Renal pelvis (tissue), 4 donors: ENCODE results near the gene LIPM. TPM values are rescaled to one million over a fixed set of nuclear protein-coding genes. Genes with fewer than 3 reads are reported as not detected.

Experiments used
- DNase-seq: peaks from one replicate; pipeline ENCODE4 v3.0.0-alpha.2; 2013
- polyA plus RNA-seq, 3 donors: library from polyadenylated mRNA; unstranded; fragments of 120-200 nt; gene quantifications; one replicate each; pipeline ENCODE4 v1.2.1, GENCODE V29; 2013; ENCODE audit not compliant: insufficient read length in 3 of 3

LIPM gene
- polyA plus RNA-seq, 3 donors = not detected

DNA sequence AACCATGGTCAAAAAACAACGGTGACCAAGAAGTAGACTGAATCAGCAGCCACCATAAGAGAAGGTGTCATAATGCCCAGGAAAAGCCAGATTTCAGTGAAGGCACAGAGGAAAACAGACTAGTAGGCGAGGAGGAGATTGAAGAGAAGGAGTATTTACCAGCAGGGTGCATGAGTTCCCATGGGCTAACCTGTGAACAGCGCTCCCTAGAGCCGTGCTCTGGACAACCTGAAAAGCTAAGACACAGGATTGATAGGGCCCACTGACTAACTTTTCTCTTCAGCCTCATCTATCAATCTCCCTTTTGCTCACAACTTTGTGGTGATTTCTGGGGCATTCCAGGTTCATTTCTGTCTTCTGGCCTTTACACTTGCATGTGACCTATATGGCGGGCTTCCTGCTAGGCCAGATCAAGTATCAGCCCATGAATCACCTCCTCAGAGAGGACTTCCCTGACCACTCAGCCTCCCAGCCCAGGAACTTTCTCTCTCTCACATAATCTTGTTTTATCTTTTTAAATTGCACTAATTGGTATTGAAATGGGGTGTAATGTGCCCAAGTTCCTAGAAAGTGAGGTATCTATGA is 36.3 kb downstream of the LIPM start:
- DNase-seq = no peak

DNA sequence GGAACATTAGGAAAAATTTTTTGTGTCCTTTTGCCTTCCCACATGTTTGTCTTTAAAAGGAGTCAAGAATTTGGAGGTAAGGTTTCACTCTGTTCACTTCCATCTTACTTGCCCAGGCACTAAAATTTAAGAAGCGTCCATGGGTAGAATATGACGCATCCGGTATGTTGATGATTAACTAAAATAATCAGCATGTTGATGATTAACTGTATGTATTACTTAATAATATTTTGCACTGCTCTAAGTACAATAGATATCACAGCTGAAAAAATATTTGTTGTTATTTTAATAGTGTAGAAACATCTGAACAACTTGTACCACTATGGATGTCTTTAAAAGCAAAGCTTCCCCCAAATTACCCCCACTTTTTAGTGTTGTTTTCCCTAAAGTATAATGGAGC is 37.6 kb downstream of the LIPM start:
- DNase-seq = no peak

DNA sequence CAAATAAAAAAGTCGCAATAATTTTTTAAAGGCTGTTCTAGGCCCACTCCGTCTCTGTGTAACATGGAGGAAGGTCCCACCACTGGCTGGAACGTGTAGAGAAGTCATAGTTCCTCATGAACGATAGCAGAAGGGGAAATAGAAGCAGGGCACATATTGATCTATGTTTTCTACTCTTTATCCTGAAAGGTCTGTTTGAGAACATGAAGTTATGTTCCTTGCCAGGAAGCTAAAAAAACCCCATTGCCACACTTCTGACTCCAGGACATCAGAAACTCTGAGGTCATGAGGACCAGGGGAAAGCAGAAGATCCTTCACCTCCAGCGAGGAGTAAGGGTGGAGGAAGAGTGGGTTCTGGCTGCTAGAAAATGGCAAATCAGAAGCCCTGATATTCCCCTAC is 38.4 kb downstream of the LIPM start:
- DNase-seq = no peak

DNA sequence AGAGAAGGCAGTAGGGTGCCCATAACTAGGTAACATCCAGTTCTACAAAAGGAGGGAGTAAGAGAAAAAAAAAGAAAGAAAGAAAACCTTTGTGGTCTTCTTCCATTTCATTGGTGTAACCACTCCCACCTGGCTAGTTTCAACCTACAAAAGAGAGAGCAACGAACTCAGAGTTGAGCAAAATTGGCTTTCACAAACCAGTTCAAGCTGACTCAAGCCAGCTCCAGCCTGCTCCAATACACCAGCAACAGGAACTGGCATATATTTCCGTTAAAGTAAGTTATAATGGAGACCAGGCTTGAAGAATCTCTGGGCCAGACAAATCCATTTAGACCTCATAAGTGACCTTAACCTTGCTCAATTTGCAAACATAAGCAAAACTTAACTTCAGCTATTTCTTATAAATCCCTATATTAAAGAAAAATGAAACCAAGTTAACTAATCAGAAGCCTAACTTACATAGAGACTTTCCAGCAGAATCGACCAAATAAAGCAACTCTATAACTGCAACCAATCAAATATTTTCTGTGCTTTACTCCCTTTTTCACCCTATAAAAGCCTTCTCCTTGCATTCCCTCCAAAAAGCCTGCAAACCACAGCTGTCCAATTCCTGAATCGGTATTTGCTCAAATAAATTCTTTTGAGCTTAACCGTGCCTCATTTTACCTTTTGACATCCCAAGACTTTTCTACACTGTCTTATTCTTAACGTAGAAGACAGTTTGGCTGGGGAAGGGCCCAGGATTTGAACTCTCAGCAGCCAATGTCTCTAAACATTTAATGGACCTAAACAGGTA is 39.0 kb downstream of the LIPM start:
- DNase-seq = no peak

DNA sequence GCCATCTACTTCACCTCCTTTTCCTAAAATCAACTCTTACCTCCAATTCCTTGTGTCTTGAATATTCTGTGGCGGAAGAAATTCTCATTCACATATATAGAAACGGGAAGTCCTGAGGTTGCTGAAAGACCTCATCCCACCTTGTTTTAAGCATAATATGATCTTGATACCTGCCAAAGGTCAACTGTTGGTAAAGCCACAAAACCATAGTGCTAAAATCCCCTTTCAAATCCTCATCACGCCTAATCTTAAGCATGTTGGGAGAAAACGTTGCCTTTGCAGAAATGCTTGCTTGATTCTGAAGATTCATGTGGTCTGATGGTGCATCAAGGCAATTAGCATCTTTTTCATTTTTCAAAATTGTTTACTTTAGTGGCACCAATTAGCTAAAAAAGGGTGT is 40.6 kb downstream of the LIPM start:
- no peak for DNase-seq

DNA sequence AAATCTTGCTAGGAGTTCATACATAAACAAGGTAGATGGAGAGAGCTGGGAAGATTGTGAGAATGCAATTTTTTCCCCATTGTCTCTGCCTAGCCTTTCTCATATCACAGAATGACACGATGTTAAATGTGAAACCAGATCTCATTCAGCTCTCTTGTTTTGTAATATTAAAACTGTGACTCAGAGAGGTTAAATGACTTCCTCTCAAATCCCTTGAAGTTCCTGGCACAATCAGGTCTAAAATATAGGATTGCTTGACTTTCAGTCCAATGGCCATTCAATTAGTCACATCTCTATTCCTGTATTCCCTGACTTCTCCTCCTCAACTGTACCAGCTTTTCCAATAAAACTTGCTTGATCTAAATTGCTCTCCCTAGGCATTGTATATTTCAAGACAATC is 46.0 kb downstream of the LIPM start:
- DNase-seq = no peak

DNA sequence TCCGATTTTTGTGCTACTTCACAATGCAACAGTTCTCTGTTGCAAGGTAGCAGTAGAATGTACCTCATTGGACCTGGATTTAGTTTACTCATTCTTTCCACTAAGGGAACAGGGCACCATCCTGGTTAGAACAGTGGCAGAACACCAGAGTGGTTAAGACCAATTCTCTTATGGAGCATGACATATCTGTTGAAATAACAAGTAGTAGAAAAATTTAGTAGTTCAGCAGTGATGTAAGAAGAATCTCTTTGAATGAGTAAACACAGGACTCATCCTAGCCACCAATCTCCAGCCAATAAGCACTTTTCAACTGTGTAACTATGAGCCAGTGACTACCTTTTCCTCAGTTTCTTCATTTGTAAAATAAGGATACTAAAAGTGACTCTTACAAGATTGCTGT is 46.7 kb downstream of the LIPM start:
- no peak for DNase-seq

DNA sequence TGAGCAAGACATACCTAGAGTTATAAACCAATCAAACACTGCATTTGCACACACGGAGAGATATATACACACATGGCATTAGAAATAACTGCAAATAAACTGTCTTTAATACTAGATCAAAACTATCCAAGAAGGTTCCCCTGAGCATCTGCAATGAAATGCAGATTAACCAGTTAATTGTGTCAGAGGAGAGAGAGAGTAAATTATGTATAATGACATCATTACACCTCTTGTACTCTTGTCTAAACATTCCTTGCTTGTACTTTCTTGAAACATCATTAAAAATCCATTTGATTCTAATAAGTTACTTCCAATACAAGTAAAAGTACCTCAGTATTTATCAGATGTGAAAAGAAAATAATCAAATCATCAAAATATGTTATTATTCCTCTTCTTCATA is 48.2 kb downstream of the LIPM start:
- no peak for DNase-seq

DNA sequence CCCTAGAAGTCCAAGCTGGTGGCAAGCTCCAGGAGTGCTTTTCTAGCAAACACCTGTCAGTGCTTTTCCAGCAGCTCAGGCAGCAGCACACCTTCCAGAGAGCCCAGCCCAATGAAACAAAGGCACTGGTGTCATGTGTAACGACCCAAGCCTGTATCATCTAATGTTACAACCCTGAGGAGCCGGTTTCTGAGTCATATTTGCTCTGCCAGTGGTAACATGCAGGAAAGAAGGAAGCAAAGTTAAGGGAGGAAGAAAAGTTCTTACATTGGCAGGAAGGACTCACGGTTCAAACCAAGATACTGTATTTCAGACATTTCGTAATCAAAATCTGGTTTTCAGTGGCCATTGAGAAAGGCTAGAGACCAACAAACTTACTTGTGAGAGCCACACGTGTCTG is 49.2 kb downstream of the LIPM start, which contains the start of gene ANKRD22:
ANKRD22 (minus strand) TSS at position 139 of the 400 bp plus-strand sequence. CDS start 237 bp downstream, outside the sequence.
- DNase-seq = peak; percentile 34

DNA sequence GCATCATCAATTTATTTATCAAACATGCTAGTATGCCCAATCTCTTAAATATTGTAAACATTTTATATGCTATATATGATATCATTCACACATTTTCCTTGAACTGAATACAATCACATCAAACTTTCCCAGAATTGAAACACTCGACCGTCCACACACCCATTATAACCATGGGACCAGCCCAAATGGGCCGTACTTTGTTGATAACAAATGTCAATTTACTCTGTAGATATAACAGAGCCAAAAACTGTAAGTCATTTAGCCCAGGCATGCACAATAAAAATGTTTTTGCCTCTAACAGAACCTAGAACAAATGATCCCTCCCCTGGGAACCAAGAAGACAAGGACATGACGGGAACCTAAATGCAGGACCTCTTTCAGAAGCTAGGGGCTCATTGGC is 49.8 kb downstream of the LIPM start:
- no peak for DNase-seq

DNA sequence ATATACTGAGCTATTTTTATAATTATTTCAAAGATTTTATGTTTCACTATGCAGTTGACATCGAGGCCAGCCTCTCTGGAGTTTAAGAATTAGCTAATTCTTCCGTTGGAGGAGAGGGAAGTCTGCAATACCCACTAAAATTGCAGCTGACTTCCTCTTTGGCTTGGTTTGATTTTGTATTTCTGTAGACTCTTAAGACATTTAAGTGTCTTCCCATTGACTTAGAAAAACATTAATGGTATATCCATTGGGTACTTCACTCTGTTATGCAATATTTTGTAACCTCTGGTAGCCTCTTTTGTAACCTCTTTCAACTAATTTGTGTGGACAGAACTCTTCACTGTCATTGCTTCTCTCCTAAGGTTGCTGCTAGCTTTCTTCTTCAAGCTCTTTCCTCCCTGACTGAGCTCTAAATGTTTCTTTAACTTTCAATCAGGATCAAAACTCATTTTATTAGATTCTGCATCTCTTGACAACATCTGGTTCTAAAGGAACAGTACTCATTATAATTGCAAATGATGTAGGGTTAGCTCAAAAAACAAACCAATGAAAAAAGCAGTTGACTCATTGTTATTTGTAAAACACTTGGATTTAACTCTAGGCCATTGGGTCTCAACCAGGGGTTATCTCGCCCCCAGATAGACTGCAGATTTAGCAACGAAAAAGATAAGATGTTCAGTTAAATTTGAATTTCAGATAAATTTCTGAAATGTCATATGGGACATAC is 50.8 kb downstream of the LIPM start:
- no peak for DNase-seq

DNA sequence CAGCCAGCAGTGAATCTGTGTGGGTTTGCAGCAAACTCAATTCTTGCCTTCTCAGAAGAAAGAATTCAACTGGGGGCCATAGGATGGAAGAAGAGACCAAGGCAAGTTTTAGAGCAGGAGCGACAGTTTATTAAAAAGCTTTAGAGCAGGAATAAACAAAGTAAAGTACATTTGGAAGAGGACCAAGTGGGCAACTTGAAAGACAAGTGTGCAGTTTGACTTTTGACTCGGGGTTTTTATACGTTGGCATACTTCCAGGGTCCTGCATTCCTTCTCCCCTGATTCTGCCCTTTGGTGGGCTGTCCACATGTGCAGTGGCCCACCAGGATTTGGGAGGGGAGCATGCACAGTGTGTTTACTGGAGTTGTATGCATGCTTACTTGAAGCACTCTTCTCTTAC is 52.2 kb downstream of the LIPM start:
- DNase-seq = no peak

DNA sequence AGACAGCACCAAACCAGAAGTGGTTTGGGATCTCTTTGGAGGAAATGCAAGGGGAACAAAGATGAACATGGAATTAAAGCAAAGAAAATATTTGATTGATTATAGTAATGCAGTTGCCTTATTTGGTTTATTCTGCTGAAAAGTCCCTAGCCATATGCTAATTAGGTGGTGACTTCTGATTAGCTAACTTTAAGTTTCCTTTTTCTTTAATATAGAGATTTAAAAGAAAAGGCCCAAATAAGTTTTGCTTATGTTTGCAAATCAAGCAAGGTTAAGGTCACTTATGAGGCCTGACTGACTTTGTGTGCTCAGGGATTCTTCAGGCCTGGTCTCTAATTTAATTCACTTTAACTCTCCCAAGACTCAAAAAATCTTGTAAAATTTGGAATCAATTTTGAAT is 55.3 kb downstream of the LIPM start:
- no peak for DNase-seq

DNA sequence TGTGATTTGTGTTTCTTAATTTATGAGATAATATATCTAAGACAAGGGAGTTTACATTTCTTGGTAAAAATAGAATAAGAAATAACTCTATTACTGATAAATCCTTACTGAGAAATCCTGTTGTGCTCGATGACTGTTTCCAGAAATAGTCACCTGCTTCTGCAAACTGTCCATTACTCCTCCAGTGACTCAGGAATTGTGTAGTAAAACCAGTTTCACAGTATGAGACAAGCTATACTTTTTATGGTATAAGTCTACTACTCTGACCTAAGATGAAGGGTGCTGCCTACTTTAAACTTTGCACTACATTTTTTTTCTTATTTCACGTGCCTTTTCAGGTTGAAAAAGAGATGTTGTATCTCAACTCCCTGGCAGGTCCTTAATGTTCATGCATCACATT is 56.0 kb downstream of the LIPM start:
- no peak for DNase-seq

DNA sequence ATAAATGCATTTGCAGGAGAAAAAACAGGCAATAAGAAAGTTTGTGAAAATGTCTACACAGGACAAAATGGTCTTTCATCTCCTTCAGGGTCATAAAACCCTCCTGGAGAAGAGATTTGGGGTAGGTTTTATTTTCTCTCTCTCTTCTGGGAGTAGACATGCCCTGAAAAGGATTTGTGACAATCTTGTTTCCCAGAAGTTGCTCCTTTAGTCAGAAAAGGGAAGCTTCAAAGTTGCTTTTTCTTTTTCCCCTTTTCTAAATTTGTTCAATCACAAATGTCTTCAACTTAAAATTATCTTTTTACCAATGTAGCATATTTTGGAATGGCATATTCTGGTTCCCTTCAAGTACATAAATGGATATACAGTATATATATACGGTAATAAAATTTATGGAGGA is 58.5 kb downstream of the LIPM start:
- DNase-seq = no peak

DNA sequence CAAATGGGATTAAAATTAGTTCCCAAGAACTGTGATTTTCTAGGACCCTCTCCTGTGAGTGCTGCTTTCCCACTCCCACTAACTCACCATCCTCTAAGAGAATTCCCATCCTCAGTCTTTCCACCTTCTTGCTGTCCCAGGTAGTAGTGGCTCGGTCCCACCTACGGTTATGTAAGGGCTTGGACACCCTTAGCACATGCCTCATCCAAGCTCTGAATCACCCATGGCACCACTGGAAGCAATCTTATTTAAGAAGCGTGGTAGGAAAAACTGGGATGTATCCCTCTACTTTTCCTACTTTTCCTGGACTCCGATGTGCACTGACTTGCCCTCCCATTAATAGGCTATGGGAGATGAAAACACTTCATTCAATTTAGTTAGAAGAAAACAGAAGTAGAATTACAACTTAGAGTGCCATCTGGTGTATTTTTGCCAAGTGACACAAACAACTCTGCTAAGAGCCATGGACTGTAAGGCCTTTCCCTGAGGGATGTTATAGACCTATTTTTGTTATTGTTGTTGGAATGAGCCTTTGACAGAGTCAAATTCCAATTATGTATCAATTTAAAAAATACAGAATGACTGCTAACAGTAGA is 62.8 kb downstream of the LIPM start:
- no peak for DNase-seq

DNA sequence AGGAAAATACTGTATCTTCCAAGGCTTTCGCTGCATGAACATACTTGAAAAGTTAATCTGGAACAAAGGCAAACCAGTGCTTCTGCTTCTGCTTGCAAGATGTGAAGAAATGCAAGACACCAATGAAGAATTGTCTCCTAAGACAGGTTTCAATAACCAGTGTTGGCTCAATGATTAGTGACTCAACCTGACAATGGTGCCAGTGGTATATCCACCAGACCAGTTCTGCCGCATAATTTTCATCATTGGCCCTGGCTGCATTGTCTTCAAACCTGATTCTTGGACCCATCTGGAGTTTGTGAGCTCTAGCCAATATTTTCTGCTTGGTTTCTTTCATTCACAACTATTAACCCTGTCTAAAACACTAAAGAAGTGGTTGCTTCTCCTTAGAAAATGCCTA is 63.9 kb downstream of the LIPM start:
- DNase-seq = no peak

DNA sequence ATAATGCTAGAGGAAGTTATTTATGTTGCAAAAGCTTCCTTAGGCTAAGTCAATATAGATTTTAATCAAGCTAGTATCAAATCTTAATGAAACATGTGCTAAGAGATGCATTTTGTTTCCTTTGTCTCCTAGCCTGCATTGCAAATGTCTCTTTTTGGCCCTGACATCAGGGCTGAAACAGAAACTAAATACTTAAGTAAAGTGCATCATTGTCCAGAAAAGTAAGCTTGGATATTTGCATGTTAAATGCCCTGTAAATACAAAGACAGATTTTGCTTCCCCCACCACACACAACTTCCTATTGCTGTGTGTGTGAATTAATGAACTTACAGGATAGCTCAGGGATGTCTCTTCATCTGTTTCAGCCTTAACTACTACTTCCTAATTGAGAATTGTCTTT is 67.6 kb downstream of the LIPM start:
- DNase-seq = no peak
